Activated CD4-positive, alpha-beta memory T cell treated with anti-CD3 and anti-CD28 coated beads, Interleukin-2, amount 10 ng/mL, durations not matched to agents 7 days and 5 days (primary cell): Measurements from ENCODE around the gene COX7A2L. TPM values are rescaled to one million over a fixed set of nuclear protein-coding genes. Genes with fewer than 3 reads are reported as not detected.

Experiments used
- CTCF ChIA-PET: fragments of 350-600 bp; sonication (Branson Sonifier 250); formaldehyde crosslinking; loops from one replicate; lab custom pipeline; 2021; ENCODE audit warnings: antibody characterized with exemption, inconsistent platforms; lab: Charles Lee
- POLR2A ChIA-PET: fragments of 350-600 bp; sonication (Branson Sonifier 250); formaldehyde crosslinking; loops from one replicate; lab custom pipeline; 2021; ENCODE audit warnings: antibody characterized with exemption; lab: Charles Lee
- DNase-seq: peaks from one replicate; pipeline ENCODE4 v3.0.0-alpha.2; 2020
- H3K27ac Mint-ChIP-seq: one replicate; pipeline ENCODE4 v1.8.0; 2021; ENCODE audit warnings: mild to moderate bottlenecking, mixed read lengths
- H3K27me3 Mint-ChIP-seq: one replicate; pipeline ENCODE4 v1.8.0; 2021; ENCODE audit warnings: mixed read lengths
- H3K36me3 Mint-ChIP-seq: one replicate; pipeline ENCODE4 v1.8.0; 2021; ENCODE audit warnings: low read depth, mixed read lengths
- H3K4me1 Mint-ChIP-seq: one replicate; pipeline ENCODE4 v1.8.0; 2021; ENCODE audit warnings: mixed read lengths
- H3K4me3 Mint-ChIP-seq: one replicate; pipeline ENCODE4 v1.8.0; 2021; ENCODE audit warnings: mild to moderate bottlenecking, mixed read lengths
- H3K9me3 Mint-ChIP-seq: one replicate; pipeline ENCODE4 v1.8.0; 2021; ENCODE audit warnings: mixed read lengths
- total RNA-seq, 2 experiments: library from RNA; stranded (reverse); gene quantifications; one replicate each; pipeline ENCODE4 v1.2.3, GENCODE V29; 2021

Gene COX7A2L
- total RNA-seq, 2 experiments from 2014 or later = 102 TPM

- Mint-ChIP-seq H3K27me3 (no peaks in the 10 kb centered on the region), H3K9me3 (peaks cover 2% of the 10 kb centered on the region), H3K36me3 (peaks cover 83% of the 10 kb centered on the region), H3K27ac (no peak overlapping the region), H3K4me1 (no peaks in the 10 kb centered on the region), H3K4me3 (no peak overlapping the region)
- no peak for DNase-seq
- ChIA-PET POLR2A (no interaction called here), CTCF (no interaction called here)
Observed at GRCh38 chr2:42334220-42334619, 26.8 kb downstream of the COX7A2L start.

GRCh38 chr2:42333579-42333978, 27.4 kb downstream of the COX7A2L start:
- no peak overlapping the region for H3K4me3 Mint-ChIP-seq
- H3K9me3 Mint-ChIP-seq = peaks cover 2% of the 10 kb centered on the region
- DNase-seq = no peak
- H3K27ac Mint-ChIP-seq = no peak overlapping the region
- H3K27me3 Mint-ChIP-seq = no peaks in the 10 kb centered on the region
- no peaks in the 10 kb centered on the region for H3K4me1 Mint-ChIP-seq
- POLR2A ChIA-PET = no interaction called here
- H3K36me3 Mint-ChIP-seq = peaks cover 83% of the 10 kb centered on the region
- CTCF ChIA-PET = no interaction called here

GRCh38 chr2:42332575-42332974, 28.4 kb downstream of the COX7A2L start:
- ChIA-PET POLR2A (no interaction called here), CTCF (no interaction called here)
- H3K27ac Mint-ChIP-seq = no peak overlapping the region
- peaks cover 5% of the 10 kb centered on the region for H3K4me1 Mint-ChIP-seq
- H3K36me3 Mint-ChIP-seq = peaks cover 80% of the 10 kb centered on the region
- no peaks in the 10 kb centered on the region for H3K27me3 Mint-ChIP-seq
- peaks cover 2% of the 10 kb centered on the region for H3K9me3 Mint-ChIP-seq
- DNase-seq = no peak
- no peak overlapping the region for H3K4me3 Mint-ChIP-seq

GRCh38 chr2:42331569-42332284, 29.3 kb downstream of the COX7A2L start:
- no peaks in the 10 kb centered on the region for H3K27me3 Mint-ChIP-seq
- DNase-seq = no peak
- POLR2A ChIA-PET = no interaction called here
- H3K4me3 Mint-ChIP-seq = no peak overlapping the region
- H3K9me3 Mint-ChIP-seq = peaks cover 2% of the 10 kb centered on the region
- peaks cover 13% of the 10 kb centered on the region for H3K4me1 Mint-ChIP-seq
- H3K36me3 Mint-ChIP-seq = peaks cover 80% of the 10 kb centered on the region
- CTCF ChIA-PET = interaction anchor here (3.9 kb wide), 1 partner anchor 237 kb away, joined by 49 read pairs; no protein-coding TSS in a partner anchor
- no peak overlapping the region for H3K27ac Mint-ChIP-seq

GRCh38 chr2:42329736-42330135, 31.3 kb downstream of the COX7A2L start:
- Mint-ChIP-seq H3K4me3 (no peak overlapping the region), H3K27ac (no peak overlapping the region), H3K36me3 (peaks cover 77% of the 10 kb centered on the region), H3K27me3 (no peaks in the 10 kb centered on the region), H3K4me1 (peaks cover 23% of the 10 kb centered on the region), H3K9me3 (no peaks in the 10 kb centered on the region)
- ChIA-PET POLR2A (interaction anchor here (1.8 kb wide), 1 partner anchor 235 kb away, joined by 7 read pairs; no protein-coding TSS in a partner anchor), CTCF (interaction anchor here (1.3 to 3.9 kb wide), 7 partner anchors 10 to 238 kb away, joined by 3 to 49 read pairs (median 8); no protein-coding TSS in a partner anchor)
- DNase-seq = no peak

- Mint-ChIP-seq H3K9me3 (no peaks in the 10 kb centered on the region), H3K4me3 (no peak overlapping the region), H3K4me1 (peaks cover 25% of the 10 kb centered on the region), H3K27ac (no peak overlapping the region), H3K36me3 (peaks cover 74% of the 10 kb centered on the region), H3K27me3 (no peaks in the 10 kb centered on the region)
- CTCF ChIA-PET = interaction anchor here (0.6 to 3.9 kb wide), 23 partner anchors 9 to 482 kb away, joined by 3 to 49 read pairs (median 4); no protein-coding TSS in a partner anchor
- no peak for DNase-seq
- POLR2A ChIA-PET = interaction anchor here (0.9 to 1.8 kb wide), 5 partner anchors 10 to 234 kb away, joined by 3 to 7 read pairs (median 5); no protein-coding TSS in a partner anchor
Observed at GRCh38 chr2:42328923-42329322, 32.1 kb downstream of the COX7A2L start.

- Mint-ChIP-seq H3K27me3 (no peaks in the 10 kb centered on the region), H3K9me3 (no peaks in the 10 kb centered on the region), H3K27ac (no peak overlapping the region), H3K36me3 (peaks cover 69% of the 10 kb centered on the region), H3K4me1 (peaks cover 25% of the 10 kb centered on the region), H3K4me3 (no peak overlapping the region)
- ChIA-PET POLR2A (interaction anchor here (0.7 to 1.8 kb wide), 7 partner anchors 11 to 233 kb away, joined by 3 to 7 read pairs (median 4); no protein-coding TSS in a partner anchor), CTCF (interaction anchor here (0.6 to 3.9 kb wide), 23 partner anchors 9 to 483 kb away, joined by 3 to 49 read pairs (median 4); no protein-coding TSS in a partner anchor)
- DNase-seq = no peak
Observed at GRCh38 chr2:42328148-42328833, 32.7 kb downstream of the COX7A2L start.

GRCh38 chr2:42327125-42327524, 33.9 kb downstream of the COX7A2L start:
- H3K4me1 Mint-ChIP-seq = peaks cover 25% of the 10 kb centered on the region
- POLR2A ChIA-PET = no interaction called here
- no peak for DNase-seq
- H3K4me3 Mint-ChIP-seq = no peak overlapping the region
- no peaks in the 10 kb centered on the region for H3K9me3 Mint-ChIP-seq
- H3K27ac Mint-ChIP-seq = peak overlapping the region; percentile 28
- CTCF ChIA-PET = interaction anchor here (1.4 kb wide), 1 partner anchor 237 kb away, joined by 6 read pairs; no protein-coding TSS in a partner anchor
- H3K27me3 Mint-ChIP-seq = no peaks in the 10 kb centered on the region
- peaks cover 68% of the 10 kb centered on the region for H3K36me3 Mint-ChIP-seq

- Mint-ChIP-seq H3K4me1 (peaks cover 32% of the 10 kb centered on the region), H3K36me3 (peaks cover 68% of the 10 kb centered on the region), H3K4me3 (no peak overlapping the region), H3K9me3 (no peaks in the 10 kb centered on the region), H3K27me3 (no peaks in the 10 kb centered on the region), H3K27ac (no peak overlapping the region)
- DNase-seq = no peak
- CTCF ChIA-PET = no interaction called here
- POLR2A ChIA-PET = no interaction called here
Observed at GRCh38 chr2:42325609-42326008, 35.4 kb downstream of the COX7A2L start.

- DNase-seq = no peak
- no peak overlapping the region for H3K27ac Mint-ChIP-seq
- H3K4me3 Mint-ChIP-seq = no peak overlapping the region
- CTCF ChIA-PET = interaction anchor here (1.1 kb wide), 1 partner anchor 229 kb away, joined by 3 read pairs; no protein-coding TSS in a partner anchor
- no peaks in the 10 kb centered on the region for H3K27me3 Mint-ChIP-seq
- no peaks in the 10 kb centered on the region for H3K9me3 Mint-ChIP-seq
- peaks cover 33% of the 10 kb centered on the region for H3K4me1 Mint-ChIP-seq
- H3K36me3 Mint-ChIP-seq = peaks cover 64% of the 10 kb centered on the region
- POLR2A ChIA-PET = no interaction called here
Observed at GRCh38 chr2:42324949-42325348, 36.1 kb downstream of the COX7A2L start.

- Mint-ChIP-seq H3K4me1 (peaks cover 33% of the 10 kb centered on the region), H3K9me3 (no peaks in the 10 kb centered on the region), H3K27me3 (no peaks in the 10 kb centered on the region), H3K27ac (no peak overlapping the region), H3K36me3 (peaks cover 61% of the 10 kb centered on the region), H3K4me3 (no peak overlapping the region)
- ChIA-PET POLR2A (no interaction called here), CTCF (interaction anchor here (1.1 kb wide), 1 partner anchor 228 kb away, joined by 3 read pairs; no protein-coding TSS in a partner anchor)
- no peak for DNase-seq
Observed at GRCh38 chr2:42324244-42324643, 36.8 kb downstream of the COX7A2L start.

GRCh38 chr2:42321452-42322064, 39.5 kb downstream of the COX7A2L start:
- Mint-ChIP-seq H3K4me3 (no peak overlapping the region), H3K27me3 (no peaks in the 10 kb centered on the region), H3K27ac (peak overlapping the region; percentile 55), H3K9me3 (no peaks in the 10 kb centered on the region), H3K36me3 (peaks cover 64% of the 10 kb centered on the region), H3K4me1 (peaks cover 25% of the 10 kb centered on the region)
- CTCF ChIA-PET = interaction anchor here (1.2 kb wide), 1 partner anchor 13 kb away, joined by 3 read pairs; no protein-coding TSS in a partner anchor
- POLR2A ChIA-PET = no interaction called here
- no peak for DNase-seq
